ENCODE measurements around the gene CNTN5.
"Not testable (repeated sequence)": the region's sequence is repeated elsewhere in the genome, so short reads cannot be mapped to it uniquely, and the experiment has no call there.

The CNTN5 gene

DNA sequence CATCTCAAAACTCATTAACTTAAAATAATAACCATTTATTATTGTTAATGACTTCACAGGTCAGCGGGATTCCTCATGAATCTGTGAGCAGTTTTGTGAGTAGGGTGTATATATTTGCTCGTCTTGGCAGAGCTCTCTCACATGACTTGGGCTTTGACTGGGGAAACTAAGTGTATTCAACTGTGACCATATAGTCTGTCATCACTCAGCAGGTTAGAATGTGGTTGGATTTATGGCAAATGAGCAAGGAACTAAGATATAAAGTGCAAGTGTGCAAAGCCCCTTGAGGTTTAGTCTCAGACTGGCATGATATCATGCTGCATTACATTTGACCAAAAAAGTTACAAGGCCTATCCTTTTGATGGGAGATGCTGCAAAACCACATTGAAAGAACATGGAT is 254.8 kb downstream of the CNTN5 start:
- no peak for DNase-seq (ENCODE audit: low spot score)

DNA sequence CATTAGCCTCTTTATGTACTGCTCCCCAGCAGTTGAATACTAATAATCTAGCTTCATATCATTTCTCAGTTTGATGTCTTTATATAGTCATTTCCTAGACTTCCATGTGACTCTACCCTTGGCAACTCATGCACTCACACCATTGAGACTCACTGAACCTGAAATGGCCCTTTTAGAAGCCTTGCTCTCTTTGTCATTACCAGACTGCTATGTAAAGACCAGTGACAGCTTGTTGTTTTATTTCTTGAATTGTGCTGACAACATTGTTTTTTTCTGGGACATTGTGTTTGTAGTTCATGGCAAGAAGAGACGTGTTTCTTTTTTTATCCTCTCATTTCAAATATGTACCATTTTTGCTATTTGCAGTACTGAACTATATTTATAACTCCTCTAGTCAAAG is 256.5 kb downstream of the CNTN5 start:
- no peak for DNase-seq (ENCODE audit: low spot score)

DNA sequence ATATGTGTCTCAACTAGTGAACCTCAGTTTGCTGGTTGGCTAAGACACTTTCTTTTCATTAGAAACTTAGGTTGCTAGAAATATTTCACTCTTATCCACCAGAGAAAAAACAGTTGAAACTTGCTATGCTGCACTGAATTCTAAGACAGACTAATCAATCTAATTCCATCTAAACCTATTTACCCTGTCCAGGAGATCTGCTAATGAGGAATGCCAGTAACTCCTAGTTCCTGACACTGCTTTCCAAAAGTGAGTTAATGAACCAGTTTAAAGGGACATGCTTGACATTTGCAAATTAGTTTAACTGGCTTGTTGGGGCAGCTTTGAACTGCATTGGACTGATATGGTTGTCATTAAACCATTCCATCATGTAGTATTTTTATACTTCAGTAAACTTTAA is 258.5 kb downstream of the CNTN5 start:
- DNase-seq (ENCODE audit: low spot score) = no peak

DNA sequence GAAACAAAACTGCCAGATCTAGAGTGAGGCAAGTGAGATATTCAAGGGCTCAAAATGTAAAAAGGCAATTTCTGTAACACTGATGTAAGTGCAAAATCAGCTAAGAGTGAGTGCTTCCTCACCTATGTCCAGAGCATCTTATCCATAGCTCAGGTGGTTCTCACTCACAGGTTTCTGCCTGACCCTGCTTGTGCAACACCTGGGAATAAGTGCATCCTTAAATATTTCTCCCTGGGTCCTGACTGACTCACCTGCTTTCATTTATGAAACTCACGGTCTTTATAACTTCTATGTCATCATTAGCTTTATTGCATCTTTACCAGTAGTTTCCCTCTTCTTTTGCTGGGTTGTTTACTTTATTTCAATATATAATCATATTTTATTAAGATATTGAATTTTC is 260.6 kb downstream of the CNTN5 start:
- DNase-seq (ENCODE audit: low spot score) = no peak

DNA sequence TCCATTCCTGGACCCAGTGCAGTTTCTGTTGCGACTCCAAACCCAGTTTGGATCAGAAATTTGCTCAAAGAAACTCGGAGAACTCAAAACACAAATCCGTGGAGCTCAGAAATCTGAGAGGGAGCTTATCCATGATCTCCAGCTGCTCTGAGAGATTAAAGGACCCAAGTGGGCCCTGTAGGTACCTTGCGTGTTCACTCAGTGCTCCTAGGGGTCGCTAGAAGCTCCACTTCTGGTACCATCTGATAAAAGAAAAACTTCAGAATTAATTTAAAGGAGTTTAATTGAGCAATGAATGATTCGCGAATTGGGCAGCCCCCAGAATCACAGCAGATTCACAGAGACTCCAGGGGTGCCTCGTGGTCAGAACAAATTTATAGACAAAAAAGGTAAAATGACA is 277.2 kb downstream of the CNTN5 start:
- not testable (repeated sequence) for DNase-seq (ENCODE audit: low spot score)

DNA sequence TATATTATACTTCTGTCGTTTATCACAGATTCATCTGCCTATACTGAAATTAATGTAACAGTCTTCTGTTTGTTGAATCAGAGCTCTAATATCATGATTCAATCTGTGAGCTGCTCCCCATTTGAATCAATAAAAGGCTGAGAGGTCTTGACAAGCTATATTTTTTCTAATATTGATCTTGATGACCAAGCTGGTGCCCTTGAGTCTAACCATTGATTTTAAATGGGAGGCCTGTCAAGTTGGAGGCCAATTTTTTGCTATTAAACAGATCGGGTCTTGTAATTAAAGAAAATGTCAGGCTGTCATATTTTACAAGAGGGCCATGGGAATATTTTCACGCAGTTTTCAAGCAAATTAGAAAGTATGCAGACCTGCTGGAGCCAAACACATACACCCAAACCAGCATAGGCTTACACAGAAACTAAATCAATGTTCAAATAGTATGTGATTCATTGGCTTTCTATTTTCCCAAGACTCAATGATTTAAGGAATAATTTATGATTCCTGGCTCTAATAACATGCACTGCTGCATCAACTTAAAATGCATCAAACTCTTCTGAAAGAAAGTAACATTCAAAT is 286.9 kb downstream of the CNTN5 start:
- no peak for DNase-seq (ENCODE audit: low spot score)

DNA sequence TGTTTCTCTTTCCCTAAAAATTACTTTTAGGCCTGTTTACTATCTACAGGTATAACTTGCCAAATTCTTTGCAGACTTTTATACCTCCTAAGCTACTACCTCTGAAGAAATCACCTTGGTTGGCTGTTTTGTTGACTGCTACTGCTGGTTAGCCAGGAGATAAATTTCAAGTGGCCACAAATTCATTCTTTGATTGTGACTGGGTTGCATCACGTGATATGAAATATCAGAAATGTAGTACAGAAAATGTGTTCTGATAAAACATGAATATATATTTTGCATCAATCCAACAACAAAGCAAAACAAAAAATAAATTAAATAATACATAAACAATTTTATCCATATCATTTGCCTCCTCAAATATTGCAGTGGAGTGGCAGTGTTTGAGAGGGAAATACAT is 291.1 kb downstream of the CNTN5 start:
- no peak for DNase-seq (ENCODE audit: low spot score)

DNA sequence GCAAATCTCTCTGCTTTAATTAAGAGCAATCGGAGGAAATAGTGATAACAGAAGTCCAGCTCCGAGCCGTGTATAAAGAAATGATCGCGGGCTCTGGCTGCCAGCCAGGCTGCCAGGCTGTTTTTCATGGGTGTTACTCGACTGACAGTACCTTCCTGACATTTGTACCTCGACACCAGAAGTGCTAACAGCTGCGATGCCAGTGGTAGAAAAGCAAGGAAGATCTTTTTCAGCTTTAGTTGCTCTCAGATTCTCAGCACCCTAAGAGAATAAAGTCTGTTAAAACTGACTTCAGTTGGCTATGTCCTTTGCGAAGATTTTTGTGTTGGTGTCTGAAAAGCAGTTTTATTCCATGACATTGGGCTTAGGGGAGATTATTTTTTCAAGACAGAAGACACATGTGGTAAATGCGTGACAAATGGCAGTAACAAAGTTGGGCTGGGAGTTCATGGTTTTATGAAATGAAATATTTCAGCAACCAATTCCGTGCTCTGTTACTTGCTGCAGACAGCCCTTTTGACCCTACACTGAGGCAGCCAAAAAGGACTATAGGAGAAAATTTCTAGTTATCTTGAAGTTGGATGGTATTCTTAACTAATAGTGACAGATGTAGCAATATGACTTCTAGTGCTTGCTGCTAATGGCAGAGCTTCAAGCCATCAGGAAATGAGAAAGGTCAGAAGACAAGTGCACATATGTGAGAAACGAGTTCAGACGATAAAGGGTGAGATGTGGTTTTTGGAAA is 296.2 kb downstream of the CNTN5 start:
- no peak for DNase-seq (ENCODE audit: low spot score)

DNA sequence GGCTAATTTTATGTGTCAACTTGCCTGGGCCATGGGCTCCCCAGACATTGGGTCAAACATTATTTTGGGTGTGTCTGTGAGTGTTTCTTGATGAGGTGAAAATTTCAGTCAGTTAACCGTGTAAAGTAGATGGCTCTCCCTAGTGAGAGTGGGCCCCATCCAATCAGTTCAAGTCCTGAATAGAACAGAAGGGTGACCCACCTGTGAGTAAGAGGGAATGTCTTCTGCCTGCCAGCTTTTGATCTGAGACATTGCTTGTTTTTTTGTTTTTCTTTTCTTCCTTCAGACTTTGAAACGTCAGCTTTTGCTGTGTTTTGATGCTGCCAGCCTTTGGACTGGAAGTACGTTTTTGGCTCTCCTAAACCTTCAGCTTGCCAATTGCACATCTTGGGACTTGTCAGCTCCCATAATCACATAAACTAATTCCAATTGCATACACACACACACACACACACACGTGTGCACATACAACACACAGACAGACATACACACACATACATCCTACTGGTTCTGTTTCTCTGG is 300.1 kb downstream of the CNTN5 start:
- DNase-seq (ENCODE audit: low spot score) = no peak

DNA sequence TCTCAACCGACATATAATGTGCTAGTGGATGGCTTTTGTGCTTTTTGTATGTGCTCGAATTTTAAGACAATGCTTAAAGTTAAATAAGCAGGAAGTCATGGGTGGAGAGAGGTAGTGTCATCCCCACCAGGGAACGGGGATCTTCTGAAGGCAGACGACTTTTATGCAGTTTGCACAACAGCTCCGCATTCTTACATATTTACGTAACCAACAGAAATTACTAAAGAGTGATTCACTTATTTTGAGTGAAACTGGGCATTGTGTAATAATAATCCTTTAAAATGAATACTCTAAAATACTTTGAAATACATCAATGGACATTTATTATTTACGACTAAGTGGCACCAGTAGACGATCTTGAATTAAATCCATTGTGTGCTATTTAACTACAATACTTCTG is 305.1 kb downstream of the CNTN5 start:
- DNase-seq (ENCODE audit: low spot score) = peak; percentile 34

DNA sequence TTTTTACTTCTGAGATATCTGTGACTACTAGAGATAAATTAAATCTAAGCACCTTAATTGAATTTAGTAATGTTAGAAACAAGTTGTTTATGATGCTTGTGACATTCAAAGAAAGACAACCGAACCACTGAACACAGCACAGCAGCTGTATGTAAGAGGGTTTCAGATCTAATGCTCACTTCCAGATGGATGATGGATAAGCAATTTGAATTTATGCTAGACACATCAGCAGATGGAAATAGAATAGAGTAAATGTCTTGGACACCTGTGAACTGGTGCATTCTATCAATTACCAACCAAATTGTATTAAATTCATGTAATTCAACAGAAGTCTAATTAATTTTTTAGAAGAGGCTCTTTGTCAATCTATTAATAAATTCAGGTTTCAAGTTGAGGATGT is 306.3 kb downstream of the CNTN5 start:
- DNase-seq (ENCODE audit: low spot score) = no peak

DNA sequence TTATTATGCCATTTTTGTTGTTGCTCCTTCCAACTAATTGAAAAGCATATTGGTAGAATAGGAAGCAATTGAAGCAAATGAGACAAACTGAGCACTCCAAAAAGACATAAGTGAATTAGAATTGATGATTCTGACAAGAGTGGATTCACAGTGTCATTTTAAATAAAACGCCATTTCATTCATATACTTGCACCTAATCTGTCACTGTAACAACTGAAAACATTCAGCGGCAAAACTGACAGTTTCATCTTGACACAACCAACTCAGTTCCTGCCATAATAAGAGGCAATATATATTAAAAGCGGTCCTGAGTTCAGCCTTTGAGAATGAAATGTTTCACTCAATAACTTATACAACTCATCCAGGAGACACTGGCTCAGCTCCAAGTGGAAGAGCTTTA is 306.8 kb downstream of the CNTN5 start:
- no peak for DNase-seq (ENCODE audit: low spot score)

DNA sequence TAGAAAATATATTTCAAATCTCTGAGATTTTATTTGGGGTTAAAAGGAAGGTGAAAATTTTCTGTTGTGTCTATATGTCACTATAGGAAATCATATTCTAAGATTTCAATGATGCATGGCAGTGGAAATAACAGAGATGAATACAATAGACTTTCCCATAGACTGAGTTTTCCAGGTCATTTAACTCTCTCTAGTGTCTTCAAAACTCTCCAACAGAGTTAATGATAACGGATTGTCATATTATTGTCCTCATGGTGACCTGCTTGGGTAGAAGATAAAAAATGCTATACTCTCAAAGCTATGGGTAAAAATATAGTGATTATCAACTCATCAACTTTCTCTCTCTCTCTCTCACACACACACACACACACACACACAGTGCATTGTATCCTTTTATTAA is 312.9 kb downstream of the CNTN5 start:
- no peak for DNase-seq (ENCODE audit: low spot score)

DNA sequence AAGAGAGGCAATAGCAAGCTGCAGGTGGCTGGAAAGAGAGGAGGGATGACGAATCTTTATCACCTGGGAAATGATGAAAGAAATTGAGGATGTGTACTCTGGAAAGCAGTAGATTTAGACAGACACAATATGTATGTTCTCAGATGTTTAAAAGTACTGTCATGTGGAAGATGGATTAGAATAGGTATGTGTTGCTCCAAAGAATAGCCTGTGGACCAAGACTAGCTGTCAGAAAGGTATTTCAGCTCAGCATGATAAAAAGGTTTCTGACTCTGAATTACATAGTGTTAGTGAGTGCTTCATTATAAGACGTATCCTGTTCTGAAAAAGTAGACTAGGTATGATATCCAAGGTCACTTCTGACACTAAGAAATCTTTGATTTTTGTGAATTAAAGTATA is 322.4 kb downstream of the CNTN5 start:
- DNase-seq (ENCODE audit: low spot score) = no peak

DNA sequence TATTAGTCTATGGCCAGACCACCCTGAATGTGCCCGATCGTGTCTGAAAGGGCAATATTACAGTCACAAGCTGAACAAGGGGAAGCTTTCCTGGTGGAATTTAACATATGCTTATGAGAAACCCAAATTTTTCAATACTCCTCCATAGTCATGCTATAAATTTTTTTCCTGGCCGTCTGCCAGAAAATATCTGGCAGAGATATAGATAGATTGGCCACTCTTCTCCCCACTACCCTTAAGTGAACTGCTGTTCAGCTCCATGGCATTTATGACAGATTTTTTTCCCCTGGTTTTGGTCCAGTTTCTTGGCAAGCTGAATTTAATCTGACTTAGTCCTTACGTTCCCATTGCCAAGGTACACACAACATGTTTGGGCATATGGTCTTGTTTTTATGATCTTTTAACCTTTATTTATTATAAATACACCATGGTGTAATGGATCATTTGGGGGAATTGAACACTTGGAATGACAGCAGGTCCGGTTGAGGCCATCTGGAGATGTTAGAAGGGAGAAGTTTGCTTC is 328.5 kb downstream of the CNTN5 start:
- no peak for DNase-seq (ENCODE audit: low spot score)

DNA sequence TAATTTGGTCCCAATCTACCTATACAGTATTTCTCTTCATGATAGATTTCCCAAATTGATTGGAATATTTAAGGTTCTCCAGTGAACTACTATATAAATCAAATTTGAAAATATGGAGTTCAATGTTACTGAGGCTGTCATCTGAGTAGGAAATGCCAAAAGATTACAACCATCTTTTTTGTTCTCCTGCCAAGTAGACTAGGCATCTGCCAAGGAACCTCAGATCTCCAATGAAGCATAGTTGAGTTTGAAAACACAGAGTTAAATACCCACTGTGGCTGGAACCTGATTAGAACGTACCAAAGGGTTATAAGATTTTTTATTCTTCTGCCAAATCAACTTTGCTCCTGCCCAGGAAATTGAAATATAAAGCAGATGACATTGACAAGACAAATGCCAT is 330.9 kb downstream of the CNTN5 start:
- no peak for DNase-seq (ENCODE audit: low spot score)

DNA sequence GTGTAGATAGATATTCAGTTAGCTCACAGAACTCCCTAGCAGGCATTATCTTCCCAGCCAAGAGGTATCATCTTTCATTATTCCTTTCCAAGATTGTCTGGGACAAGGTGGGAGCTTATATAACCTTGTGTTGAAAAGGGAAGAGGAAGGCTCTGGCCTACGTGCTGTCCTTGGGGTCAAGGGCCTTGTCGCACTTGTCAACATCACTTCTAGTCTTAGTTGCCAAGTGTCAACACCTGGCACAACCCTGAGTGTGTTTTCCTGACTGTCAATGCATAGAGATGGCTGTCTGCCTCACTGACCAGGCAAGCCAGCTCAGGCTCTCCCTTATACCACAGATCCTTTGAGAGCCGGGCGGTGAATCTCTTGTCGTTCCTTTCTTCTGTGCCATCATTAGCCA is 331.9 kb downstream of the CNTN5 start:
- DNase-seq (ENCODE audit: low spot score) = no peak

DNA sequence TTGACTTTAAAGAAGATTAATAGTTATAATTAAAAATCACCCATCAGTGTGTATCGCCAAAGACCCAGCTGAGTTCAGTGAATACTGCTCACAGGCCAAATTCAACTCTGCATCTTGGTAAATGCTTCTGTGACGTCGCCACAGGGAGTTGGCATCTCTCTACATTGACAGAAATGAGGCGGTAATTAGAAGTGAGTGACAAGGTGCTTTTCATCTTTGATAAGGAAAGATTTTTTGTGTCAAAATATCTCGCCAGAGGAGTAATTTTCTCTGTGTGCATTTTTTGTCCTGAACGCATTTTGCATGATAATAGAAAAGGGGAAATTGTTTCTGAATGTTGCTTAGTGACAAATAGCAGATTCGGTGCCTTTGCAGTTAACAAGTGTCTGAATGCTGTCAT is 345.8 kb downstream of the CNTN5 start:
- DNase-seq (ENCODE audit: low spot score) = no peak

DNA sequence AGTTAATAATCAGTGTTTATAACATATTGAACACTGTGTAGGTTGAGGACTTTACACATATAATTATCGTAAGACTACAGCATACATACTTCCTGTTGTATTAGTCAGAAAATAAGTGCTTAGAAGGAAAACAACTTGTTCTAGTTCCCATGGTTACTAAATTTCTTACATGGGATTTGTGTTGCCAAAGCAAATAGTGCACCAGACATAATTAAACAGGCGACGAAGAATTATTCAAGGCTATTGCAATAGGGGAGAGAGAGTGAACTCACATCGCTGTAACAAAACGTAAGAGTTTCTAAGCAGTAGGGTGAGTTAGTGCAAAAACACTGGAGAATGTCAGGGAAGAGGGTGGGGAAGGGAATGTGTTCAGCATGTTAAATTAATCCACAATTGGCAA is 347.8 kb downstream of the CNTN5 start:
- DNase-seq (ENCODE audit: low spot score) = no peak

DNA sequence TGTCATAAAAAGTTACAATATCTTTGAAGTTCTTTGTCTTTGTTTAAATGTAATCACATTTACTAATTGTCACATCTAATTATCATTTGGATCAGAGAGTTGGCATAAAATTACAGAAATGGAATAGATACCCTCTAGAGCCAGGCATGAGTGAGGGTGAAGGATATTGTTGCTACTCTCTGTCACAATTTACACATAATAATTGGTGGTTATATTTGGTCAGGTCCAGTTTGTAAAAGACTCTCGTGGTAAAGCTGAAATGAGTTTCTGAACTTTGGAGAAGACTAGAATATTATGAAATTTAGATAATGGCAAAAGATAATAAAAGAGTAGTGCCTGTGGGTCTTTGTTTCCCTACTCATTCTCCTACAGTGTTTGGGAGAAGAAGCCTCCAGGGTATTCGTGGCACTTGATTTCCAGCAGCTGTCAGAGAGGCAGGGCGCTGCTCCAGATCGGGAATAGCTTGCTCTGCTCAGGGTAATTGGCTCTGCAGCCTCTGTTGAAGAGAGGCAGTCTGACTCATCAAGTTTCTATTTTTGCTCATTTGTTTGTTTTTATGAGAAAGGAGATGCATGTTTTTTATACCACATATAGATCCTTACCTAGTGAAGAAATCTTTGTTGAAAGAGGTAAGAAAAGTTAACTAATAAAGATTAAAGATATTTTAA is 349.9 kb downstream of the CNTN5 start:
- peak; percentile 40 for DNase-seq (ENCODE audit: low spot score)

DNA sequence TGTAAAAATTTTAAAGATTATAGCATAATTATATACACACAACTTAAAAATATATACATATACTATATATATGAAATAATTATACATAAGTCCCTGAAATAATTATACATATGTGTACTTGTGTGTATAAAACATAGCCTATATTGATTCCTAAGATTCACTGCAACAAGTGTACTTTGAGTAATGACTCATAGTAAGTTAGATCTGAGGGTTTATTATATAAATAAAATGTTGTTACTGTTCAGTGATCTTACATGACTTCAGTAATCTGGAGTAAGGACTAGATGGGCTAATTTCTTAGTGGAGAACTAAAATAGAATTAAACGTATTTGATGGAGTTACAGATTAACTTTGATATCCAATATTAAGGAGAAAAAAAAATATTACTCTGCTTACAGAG is 350.5 kb downstream of the CNTN5 start:
- DNase-seq (ENCODE audit: low spot score) = no peak

DNA sequence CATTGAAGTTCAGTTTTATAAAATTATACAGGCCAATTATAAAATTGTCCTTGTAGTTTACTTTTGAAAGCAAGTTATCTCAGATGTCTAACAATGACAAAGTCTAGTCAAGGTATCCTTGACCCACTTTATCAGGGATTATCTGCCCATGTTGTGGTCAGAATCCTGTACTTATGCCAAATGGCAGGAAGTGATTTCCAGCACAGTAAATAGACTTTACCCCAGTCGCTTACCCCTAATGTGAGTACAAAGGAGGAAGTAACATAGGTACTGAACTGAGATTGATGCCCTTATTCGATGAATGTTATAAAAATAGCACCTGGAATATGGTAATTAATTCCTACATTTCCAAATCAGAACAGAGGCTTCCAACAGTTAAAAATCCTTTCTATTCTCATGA is 355.7 kb downstream of the CNTN5 start:
- no peak for DNase-seq (ENCODE audit: low spot score)

DNA sequence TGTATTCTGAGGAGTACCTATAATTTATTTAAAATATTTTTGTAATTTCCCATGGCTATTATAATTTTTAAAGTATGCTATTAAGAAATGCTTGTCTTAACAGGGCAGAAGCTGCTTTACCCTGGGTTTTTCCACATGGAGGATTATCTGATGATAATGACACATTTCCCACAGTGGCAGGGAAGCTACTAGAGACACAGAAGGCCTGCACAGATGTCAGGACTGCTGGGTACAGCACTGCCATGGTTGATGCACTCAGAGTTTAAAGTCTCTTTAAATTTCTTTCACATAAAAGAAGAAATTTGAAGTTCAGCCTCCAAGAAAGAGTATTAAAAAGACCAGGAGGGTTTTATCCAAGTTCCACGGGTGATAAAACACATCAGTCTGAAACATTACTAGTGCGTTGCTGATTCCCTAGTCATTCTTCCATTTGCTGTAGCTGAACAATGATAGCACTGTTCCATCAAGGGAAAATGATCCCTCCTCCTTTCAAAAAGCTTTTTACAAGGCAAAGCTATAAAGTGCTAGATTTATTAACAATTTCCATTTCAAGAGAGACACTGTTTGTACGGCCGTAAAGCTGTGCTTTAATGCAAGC is 363.0 kb downstream of the CNTN5 start:
- no peak for DNase-seq (ENCODE audit: low spot score)
